ENCODE measurements around the gene GPR35. TPM values are rescaled to one million over a fixed set of nuclear protein-coding genes. Genes with fewer than 3 reads are reported as not detected.

Gene GPR35
- polyA plus RNA-seq, 3 donors: 1.7 to 3.2 (median 1.9) TPM

DNA sequence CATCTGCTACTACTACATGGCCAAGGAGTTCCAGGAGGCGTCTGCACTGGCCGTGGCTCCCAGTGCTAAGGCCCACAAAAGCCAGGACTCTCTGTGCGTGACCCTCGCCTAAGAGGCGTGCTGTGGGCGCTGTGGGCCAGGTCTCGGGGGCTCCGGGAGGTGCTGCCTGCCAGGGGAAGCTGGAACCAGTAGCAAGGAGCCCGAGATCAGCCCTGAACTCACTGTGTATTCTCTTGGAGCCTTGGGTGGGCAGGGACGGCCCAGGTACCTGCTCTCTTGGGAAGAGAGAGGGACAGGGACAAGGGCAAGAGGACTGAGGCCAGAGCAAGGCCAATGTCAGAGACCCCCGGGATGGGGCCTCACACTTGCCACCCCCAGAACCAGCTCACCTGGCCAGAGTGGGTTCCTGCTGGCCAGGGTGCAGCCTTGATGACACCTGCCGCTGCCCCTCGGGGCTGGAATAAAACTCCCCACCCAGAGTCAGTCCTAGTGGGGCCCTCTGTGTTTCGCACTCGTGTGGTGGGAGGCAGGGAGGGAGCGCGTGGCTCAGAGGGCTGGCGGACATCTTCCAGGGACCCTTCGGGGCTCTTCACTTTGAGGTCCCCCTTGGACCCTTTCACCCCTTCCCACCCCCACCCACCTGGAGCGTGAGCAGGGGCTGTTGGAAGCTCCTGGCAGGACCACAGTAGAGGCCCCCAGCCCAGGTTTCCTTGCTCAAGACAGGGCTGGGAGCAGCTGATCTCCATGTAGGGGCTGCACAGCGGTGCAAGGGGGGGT is 5.7 kb downstream of the GPR35 start:
- no peak for DNase-seq (ENCODE audit: extremely low read depth in 1 of 11, low read depth in 9 of 11, low spot score in 4 of 11)

DNA sequence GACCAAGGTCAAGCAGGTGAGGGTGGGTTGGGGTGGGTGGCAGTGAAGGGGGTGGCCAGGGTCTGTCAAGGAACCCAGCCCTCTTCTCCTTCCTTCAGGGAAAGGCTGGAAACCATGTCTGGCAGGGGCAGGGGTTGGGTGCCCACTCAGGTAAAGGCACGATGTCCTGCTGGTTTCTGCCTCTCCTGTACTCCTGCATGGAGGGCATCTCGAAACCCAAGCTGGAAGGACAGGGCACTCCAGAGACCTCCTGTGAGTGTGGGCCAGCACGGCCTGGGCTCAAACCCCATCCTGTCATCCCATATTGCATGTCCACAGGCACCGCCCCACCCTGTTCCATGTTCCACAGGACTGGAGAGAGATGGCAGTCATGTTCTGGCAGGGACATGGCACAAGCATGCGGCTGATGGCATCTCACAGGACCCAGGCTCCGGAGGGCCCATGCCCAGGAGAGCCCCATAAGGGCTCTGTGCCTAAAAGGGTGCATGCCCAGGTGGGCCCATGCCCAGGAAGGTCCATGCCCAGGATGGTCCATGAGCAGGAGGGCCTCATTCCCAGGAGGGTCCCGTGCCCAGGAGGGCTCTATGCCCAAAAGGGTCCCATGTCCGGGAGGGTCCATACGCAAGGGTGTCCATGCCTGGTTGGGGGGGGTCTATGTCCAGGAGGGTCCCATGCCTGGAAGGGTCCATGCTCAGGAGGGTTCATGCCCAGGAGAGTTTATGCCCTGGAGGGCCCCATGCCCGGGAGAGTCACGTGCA is 6.4 kb downstream of the GPR35 start:
- DNase-seq (ENCODE audit: extremely low read depth in 1 of 11, low read depth in 9 of 11, low spot score in 4 of 11): no peak

DNA sequence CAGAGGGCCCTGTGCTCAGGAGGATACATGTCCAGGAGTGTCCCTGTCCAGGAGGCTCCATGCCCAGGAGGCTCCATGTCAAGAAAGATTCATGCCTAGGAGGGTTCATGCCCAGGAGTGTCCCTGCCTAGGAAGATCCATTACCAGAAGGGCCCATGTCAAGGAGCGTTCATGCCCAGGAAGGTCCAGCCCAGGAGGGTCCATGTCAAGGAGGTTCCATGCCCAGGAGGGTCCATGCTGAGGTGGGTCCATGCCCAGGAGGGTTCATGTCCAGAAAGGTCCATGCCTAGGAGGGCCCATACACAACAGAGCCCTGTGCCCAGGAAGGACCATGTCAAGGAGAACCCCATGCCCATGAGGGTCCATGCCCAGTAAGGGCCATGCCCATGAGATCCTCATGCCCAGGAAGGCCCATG is 7.0 kb downstream of the GPR35 start:
- no peak for DNase-seq (ENCODE audit: extremely low read depth in 1 of 11, low read depth in 9 of 11, low spot score in 4 of 11)

DNA sequence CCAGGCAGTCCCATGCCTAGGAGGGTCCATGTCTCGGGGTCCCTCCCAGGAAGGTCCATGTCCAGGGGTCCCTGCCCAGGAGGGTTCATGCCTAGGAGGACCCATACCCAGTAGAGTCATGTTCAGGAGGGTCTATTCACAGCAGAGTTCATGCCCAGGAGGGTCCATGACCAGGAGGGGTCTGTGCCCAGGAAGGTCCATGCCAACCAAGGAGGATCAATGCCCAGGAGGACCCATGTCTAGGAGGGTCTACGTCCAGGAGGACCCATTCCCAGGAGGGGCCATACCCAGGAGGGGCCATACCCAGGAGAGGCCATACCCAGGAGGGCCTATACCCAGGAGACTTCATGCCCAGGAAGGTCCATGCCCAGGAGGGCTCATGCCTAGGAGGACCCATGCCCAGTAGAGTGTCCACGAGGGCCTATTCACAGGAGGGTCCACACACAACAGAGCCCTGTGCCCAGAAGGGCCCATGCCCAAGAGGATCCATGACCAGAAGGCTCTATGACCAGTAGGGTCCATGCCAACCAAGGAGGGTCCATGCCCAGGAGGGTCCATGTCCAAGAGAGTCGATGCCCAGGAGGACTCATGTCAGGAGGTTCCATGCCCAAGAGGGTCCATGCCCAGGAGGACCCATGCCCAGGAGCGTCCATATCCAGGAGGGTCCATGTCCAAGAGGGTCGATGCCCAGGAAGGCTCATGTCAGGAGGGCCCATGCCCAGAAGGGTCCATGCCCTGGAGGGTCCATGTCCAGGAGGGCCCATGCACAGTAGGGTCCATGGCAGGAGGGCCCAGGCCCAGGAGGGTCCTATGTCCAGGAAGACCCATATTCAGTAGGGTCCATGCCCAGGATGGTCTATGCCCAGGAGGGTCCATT is 10.1 kb downstream of the GPR35 start:
- no peak for DNase-seq (ENCODE audit: extremely low read depth in 1 of 11, low read depth in 9 of 11, low spot score in 4 of 11)

DNA sequence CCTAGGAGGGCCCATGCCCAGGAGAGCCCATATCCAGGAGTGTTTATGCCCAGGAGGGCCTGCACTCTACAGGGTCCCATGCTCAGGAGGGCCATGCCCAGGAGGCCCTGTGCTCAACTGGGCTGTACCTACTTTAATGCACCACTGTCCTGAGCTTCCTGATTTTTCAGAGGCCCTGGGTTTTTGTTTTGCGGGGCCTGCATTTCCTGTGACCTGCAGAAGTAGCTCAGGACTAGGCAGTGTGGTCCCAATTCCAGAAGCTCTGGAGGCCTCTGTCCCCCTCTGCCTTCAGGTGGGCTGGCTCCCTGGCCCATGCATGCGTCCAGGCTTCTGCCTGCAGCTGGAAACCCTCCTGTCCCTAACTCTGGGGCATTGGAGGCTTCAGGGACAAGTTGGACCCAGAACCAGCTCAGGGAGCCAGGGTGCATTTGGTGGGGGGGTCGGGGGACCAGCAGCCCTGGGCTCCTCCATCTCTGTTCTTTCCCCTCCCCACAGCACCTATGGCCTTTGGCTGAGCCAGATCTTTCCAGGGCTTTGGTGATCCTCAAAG is 10.8 kb downstream of the GPR35 start:
- no peak for DNase-seq (ENCODE audit: extremely low read depth in 1 of 11, low read depth in 9 of 11, low spot score in 4 of 11)

DNA sequence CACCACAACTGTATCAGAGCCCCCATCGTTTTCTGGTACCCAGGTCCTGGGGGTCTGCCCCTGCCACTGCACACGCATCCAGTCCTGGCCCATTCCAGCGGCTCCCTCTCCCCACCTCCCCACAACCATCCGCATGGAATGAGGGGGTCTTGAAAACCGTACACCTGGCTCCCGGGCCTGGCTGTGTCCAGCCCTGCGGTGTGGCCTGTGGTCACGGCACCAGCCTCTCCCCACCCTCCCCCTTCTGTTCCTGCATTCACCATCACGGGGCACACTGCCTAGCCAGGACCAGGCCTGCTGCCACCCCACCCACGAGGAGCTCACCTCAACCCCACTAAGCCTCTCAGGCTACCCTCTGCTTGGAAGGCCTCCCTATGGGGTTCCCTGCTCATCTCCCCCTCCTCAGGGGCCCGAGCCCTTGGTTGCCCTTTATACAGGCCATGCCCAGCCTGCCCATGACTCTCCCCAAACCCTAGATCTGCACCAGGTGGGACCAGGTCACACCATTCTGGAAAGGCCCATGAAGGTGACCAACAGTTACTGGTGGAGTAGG is 11.4 kb downstream of the GPR35 start:
- no peak for DNase-seq (ENCODE audit: extremely low read depth in 1 of 11, low read depth in 9 of 11, low spot score in 4 of 11)

DNA sequence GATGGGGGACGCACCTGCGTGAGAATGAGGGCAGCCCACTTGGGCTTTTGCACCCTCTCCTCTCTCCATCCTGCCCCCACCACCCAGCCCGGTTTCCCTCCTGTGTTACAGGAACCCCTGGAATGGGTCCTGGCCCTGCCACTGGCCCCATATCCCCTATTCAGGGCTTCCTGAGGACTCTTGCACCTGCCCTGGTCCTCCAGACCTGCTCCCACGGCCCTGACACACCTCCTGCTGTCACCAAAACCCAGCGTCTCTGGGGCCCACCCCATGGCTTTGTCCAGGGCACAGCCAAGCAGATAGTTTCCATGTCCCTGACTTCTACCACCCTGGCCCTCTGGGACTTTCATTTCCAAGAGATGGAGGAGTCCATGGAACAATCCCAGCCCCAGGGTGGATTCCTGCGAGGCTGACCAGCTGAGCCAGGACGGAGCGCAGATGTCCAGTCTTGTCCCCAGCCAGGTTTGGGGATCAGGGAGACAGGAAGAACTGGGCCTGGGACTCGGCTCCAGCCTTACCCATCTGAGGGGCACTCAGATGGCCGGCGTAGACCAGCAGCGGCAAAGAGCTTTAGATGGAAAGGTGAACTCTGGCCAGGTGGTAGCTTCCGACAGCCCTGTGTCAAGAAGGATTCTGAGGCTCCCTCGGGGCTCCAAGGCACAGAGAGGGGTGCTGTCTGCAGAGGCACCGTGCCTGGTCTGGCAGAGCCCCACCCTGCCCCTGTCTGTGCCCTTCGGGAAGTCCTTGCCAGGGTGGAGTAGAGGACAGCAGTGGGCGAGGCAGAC is 12.0 kb downstream of the GPR35 start:
- no peak for DNase-seq (ENCODE audit: extremely low read depth in 1 of 11, low read depth in 9 of 11, low spot score in 4 of 11)

DNA sequence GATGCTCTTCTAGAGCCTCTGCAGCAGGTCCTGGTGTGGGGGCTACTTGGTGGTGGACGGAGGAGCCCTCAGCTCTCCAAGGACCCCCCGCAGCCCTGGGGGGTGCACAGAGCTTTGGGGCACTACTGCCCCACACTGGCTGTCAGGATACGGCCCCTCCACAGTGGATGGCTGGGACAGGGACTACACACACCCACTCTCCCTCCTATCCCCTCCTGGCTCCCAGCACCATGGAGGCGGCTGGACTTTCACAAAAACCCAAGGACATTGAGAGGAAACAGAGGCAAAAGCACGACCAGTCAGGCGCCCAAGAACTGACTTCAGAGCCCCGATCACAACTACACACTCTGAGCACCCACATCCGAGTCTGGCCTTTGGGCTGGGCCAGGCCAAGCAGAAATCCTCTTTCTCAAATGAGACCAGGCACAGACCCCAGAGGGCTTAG is 12.6 kb downstream of the GPR35 start:
- no peak for DNase-seq (ENCODE audit: extremely low read depth in 1 of 11, low read depth in 9 of 11, low spot score in 4 of 11)

DNA sequence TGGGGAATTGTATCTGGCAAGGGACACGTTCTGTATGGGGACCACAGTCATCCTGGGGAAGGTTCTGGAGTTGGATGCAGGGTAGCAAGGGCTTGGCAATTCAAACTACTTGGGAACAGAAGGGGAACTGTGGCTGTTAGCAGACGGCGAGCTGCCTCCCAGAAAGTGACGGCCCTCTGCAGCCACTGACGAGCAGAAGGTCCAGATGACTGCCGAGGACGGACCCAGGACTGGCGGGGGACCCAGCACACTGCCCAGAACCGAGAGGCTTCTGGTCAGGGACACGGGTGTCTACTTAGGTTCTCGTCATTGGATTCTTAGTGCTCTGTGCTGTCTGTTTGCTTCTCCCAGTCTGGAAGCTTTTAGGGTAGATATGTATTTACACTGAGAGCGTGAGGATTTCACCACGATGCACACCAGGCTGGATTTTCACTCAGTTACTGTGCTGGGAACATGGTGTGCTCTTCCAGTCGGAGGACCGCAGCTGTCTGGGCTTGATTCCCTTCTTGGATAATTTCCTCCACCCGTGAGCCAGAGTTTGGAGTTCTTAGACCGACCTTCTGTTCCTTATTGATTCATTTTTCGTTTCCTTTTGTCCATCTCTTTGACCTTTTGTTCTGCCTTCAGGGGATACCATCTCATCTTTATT is 13.4 kb downstream of the GPR35 start:
- no peak for DNase-seq (ENCODE audit: extremely low read depth in 1 of 11, low read depth in 9 of 11, low spot score in 4 of 11)

DNA sequence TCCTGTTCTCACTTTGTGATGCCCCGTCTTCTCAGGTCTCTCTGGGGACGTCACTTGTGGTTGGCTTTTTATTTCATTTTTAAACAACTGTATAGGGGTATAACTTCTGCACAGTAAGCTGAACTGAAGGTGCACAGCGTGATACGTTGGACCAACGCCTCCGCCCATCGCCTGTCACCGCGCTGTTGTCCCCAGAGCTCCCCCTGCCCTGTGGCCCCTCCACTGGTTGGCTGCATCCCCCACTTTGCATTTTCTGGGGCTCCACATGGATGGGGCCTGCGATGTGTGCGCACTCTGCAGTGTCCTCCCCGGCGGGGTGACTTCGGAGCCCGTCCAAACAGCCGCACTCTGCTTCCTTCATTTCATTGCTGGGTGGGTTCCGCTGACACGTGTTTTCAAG is 14.3 kb downstream of the GPR35 start:
- no peak for DNase-seq (ENCODE audit: extremely low read depth in 1 of 11, low read depth in 9 of 11, low spot score in 4 of 11)

DNA sequence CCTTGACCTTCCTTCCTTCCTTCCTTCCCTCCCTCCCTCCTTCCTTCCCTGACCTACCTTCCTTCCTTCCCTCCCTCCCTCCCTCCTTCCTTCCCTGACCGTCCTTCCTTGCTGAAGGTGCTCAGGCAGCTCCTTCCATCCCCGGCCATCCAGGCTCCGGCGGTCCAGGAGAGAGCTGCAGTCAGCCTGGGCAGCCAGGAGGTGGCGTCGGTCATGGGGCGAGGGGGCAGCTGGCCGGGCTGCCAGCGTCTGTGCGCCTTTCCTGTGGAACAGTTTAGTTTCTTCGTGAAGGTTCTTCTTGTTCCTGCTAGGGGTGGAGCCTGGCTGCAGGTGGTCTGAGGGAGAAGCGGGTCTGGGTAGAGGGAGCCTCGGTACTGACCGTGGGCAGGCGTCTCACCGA is 15.7 kb downstream of the GPR35 start:
- DNase-seq (ENCODE audit: extremely low read depth in 1 of 11, low read depth in 9 of 11, low spot score in 4 of 11): peak in 1 of 11 donors; percentile 21

DNA sequence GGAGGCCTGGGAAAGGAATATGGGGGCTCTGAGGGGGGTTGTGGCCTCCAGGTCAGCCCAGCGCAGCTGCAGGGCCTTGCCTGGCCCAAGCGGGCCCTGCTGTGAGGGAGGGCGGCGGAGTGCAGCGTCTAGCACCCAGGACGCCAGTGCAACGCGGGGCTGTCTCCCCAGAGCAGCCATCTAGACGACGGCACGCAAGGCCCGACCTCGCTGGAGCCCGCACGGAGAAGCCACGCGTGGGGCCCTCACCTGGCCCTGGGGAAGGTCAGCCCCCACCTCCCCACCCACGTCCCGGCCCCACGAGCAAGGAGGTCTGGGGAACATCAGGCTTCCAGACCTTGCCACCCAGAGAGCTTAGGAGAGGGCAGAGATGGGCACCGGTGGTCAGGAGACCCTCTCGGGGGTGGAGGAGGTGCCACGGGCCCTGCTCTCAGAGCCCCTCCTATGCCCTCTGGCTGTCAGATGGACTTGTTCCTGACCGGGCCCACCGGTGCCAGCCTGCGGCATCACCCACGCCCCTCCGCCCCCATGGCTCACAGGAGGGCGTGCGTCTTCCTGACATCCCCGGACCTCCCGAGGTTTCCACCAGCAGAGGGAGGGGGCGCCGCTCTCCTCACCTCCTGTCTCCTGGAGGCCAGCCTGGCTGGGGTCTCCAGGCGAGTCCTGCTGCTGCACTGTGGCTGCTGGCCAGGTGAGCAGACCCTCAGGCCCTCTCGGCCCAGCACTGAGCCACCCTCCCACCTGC is 17.0 kb downstream of the GPR35 start:
- no peak for DNase-seq (ENCODE audit: extremely low read depth in 1 of 11, low read depth in 9 of 11, low spot score in 4 of 11)

DNA sequence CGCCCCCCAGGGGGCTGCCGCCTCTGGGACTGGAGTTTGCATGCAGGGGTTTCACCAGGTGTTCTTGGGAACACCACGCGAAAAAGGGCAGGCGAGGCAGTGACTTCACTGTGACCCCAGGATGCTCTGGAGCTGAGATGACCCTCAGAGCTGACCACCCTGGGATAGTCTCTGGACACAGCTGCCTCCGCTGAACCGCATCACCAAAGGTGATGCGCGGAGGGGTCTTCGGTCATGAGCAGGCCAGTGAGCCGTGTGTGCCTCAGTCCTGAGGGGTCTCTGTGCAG is 17.5 kb downstream of the GPR35 start:
- no peak for DNase-seq (ENCODE audit: extremely low read depth in 1 of 11, low read depth in 9 of 11, low spot score in 4 of 11)

DNA sequence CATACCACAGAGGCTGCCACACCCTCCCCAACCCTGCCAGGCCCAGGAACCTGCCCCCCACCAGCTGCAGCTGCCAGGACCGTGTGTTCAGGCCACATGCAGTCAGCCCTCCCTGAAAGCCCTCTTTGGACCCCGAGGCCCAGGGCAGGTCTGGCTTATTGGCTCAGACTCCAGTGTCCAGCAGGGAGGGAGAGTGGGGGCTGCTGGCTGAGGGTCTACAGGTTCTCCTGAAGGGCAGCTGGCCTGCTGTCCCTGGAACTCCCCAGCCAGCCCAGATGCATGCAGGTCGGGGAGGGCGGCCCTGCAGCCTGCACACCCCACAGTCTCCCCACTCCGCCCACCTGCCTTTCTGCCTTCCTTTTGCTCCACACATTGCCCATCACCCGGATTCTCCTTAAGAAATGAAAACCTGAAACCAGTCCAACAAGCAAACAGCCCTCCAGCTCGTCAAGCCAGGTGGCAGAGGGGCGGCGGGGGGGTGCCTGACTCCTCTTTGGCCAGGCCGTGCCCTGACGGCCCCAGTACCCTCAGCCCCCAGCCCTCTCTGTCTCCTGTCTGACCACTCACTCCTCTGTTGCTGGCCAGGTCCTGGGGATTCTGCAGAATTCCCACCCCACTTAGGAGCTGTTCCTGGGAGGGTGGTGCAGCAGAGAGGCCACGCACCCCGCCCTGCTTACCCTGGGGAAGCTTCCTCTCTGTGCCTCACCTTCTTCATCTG is 18.0 kb downstream of the GPR35 start:
- no peak for DNase-seq (ENCODE audit: extremely low read depth in 1 of 11, low read depth in 9 of 11, low spot score in 4 of 11)

DNA sequence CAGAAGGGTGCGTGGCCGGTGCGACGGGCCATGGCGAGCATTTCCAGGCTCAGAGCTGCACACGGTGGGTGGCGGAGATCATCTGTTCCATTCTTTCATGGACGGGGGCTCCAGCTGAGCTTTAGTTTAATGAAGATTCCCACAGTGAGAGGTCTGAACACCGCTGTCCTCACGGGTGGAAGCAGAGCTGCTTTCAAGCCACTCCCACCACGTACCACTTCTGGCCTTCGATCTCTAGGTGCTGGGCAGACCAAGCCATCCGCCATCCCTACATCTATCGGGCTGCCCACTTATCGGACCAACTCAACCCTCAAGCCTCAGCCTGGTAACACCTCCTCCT is 18.5 kb downstream of the GPR35 start:
- DNase-seq (ENCODE audit: extremely low read depth in 1 of 11, low read depth in 9 of 11, low spot score in 4 of 11): no peak

DNA sequence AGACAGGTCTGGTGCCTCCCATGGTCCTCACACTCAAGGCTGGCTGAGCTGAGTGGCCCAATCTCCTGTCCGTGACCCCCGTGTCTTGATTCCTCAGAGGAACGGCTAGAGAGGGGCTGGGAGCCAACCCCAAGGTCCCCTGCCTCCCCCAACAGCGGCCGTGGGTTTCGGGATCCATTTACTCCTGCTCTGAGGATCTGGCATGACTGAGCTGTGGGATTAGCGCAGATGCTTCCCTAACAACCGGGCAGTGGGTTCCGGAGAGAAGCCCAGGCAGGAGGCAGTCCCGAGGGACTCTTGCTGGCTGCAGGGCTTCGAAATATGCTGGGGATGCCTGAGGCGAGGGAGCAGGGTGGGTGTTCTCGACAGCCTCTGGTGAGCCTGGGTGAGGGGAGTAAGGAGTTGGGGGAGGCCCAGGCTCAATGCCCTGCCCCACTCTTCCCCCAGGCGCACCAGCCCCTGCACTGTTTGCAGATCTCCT is 18.9 kb downstream of the GPR35 start:
- DNase-seq (ENCODE audit: extremely low read depth in 1 of 11, low read depth in 9 of 11, low spot score in 4 of 11): no peak

DNA sequence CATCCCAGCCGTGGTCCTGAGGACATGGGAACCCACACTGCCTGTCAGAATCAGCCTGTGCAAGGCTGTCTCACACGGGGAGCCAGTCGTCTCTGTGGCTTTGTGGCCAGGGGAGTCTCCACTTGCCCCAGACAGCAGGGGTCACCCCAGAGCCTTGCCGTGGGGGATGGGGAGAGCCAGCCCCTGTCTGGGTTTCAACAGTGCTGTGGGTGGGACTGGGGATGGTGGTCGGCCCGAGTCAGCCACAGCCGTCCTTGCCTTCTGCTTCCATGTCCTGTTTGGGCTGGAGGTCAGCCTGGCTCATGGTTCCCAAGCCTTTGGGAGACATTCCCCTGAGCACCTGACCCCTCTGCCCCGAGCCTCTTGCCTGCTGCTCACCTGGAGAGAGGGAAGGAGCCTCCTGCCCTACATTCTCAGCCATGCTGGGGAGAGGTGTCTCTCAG is 19.6 kb downstream of the GPR35 start:
- DNase-seq (ENCODE audit: extremely low read depth in 1 of 11, low read depth in 9 of 11, low spot score in 4 of 11): no peak

Measured in renal cortex interstitium (tissue), 11 donors.